ENCODE results near the gene NEDD9.

NEDD9 gene

DNA sequence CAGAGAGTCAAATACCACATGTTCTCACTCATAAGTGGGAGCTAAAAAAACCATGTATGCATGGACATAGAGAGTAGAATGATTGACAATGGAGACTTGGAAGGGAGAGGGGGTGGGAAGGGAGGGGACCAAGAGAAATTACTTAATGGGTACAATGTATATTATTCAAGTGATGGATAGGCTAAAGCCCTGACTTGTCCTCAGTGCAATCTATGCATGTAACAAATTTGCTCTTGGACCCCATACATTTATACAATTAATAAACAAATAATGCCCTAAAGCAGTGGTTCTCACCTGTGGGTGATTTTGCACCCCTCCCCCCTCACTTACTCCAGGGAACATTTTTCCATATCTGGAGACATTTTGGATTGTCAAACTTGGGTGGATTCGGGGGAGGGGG is 33.5 kb upstream of the NEDD9 start:
- TF ChIP-seq SPI1 (IDR thresholded peaks at IDR 0.05; ENCODE audit: borderline replicate concordance, low read depth) (no peak), GABPA (IDR thresholded peaks at IDR 0.05; ENCODE audit: low read depth) (no peak), POLR2AphosphoS5 (IDR thresholded peaks at IDR 0.05; ENCODE audit: low read depth) (no peak)
- TF ChIP-seq, protein P1, sequence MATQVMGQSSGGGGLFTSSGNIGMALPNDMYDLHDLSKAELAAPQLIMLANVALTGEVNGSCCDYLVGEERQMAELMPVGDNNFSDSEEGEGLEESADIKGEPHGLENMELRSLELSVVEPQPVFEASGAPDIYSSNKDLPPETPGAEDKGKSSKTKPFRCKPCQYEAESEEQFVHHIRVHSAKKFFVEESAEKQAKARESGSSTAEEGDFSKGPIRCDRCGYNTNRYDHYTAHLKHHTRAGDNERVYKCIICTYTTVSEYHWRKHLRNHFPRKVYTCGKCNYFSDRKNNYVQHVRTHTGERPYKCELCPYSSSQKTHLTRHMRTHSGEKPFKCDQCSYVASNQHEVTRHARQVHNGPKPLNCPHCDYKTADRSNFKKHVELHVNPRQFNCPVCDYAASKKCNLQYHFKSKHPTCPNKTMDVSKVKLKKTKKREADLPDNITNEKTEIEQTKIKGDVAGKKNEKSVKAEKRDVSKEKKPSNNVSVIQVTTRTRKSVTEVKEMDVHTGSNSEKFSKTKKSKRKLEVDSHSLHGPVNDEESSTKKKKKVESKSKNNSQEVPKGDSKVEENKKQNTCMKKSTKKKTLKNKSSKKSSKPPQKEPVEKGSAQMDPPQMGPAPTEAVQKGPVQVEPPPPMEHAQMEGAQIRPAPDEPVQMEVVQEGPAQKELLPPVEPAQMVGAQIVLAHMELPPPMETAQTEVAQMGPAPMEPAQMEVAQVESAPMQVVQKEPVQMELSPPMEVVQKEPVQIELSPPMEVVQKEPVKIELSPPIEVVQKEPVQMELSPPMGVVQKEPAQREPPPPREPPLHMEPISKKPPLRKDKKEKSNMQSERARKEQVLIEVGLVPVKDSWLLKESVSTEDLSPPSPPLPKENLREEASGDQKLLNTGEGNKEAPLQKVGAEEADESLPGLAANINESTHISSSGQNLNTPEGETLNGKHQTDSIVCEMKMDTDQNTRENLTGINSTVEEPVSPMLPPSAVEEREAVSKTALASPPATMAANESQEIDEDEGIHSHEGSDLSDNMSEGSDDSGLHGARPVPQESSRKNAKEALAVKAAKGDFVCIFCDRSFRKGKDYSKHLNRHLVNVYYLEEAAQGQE (IDR thresholded peaks at IDR 0.05; ENCODE audit: insufficient replicate concordance, low read depth) = no peak
- TF ChIP-seq, protein P2, sequence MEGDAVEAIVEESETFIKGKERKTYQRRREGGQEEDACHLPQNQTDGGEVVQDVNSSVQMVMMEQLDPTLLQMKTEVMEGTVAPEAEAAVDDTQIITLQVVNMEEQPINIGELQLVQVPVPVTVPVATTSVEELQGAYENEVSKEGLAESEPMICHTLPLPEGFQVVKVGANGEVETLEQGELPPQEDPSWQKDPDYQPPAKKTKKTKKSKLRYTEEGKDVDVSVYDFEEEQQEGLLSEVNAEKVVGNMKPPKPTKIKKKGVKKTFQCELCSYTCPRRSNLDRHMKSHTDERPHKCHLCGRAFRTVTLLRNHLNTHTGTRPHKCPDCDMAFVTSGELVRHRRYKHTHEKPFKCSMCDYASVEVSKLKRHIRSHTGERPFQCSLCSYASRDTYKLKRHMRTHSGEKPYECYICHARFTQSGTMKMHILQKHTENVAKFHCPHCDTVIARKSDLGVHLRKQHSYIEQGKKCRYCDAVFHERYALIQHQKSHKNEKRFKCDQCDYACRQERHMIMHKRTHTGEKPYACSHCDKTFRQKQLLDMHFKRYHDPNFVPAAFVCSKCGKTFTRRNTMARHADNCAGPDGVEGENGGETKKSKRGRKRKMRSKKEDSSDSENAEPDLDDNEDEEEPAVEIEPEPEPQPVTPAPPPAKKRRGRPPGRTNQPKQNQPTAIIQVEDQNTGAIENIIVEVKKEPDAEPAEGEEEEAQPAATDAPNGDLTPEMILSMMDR (IDR thresholded peaks at IDR 0.05; ENCODE audit: insufficient read depth, low read length) = no peak
- Histone ChIP-seq H3K27me3 (ENCODE audit: insufficient read depth, poor library complexity, severe bottlenecking) (no peaks in the 10 kb centered on the region), H3K4me3 (replicated peaks; ENCODE audit: insufficient read depth, low read length) (no peak overlapping the region), H3K27ac (replicated peaks) (no peak overlapping the region)
- DNase-seq (ENCODE audit: low read depth in 1 of 2, low spot score in 1 of 2) = no peak

DNA sequence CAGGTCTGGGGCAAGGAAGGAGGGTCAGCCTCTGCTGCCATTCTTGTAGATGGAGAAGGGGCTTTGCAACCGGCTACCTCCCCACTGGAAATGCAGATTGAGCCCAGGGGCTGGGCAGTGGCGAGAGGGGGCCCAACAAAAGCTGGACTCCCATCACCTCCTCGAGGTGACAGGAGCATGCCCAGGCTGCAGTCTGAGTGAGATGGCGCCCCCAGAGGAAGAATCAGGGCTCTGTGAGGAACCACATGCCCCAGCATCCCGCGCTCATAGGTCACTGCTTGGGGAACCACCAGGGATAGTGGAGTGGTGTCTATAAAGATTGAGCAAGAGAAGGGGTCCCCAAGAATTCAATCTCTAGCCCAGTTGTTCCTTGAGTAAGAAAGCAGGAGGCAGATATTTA is 31.6 kb upstream of the NEDD9 start:
- no peak overlapping the region for H3K4me3 ChIP-seq (replicated peaks; ENCODE audit: insufficient read depth, low read length)
- no peak for TF ChIP-seq GABPA (IDR thresholded peaks at IDR 0.05; ENCODE audit: low read depth)
- TF ChIP-seq SPI1 (IDR thresholded peaks at IDR 0.05; ENCODE audit: borderline replicate concordance, low read depth) = no peak
- H3K27ac ChIP-seq (replicated peaks) = no peak overlapping the region
- no peak for DNase-seq (ENCODE audit: low read depth in 1 of 2, low spot score in 1 of 2)
- H3K27me3 ChIP-seq (ENCODE audit: insufficient read depth, poor library complexity, severe bottlenecking) = no peaks in the 10 kb centered on the region

DNA sequence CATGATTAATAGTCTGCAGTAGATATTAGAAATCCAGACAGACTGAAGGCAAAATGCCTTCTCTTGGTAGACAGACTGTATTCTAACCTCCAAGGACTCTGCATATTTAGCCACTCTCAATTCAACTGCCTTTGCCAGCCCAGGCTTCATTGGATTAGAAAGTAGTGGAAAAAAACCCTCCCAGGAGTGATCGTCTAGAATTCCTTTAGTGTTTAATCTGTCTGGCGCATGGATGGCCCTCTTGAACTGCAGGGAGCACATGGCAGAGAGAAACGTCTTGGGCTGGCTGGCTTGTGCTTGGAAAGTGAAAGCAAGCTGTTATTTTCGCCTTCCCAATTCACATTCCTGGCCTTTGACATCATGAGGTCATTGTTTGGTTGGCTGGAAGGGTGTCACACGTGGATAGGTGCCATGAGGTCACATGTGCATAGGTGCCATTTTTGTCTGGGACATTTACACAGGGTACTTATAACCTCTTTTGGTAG is 30.9 kb upstream of the NEDD9 start:
- TF ChIP-seq, protein P1 (IDR thresholded peaks at IDR 0.05; ENCODE audit: insufficient replicate concordance, low read depth) = no peak
- TF ChIP-seq, protein P2 (IDR thresholded peaks at IDR 0.05; ENCODE audit: insufficient read depth, low read length) = no peak
- TF ChIP-seq GABPA (IDR thresholded peaks at IDR 0.05; ENCODE audit: low read depth) = no peak
- TF ChIP-seq POLR2AphosphoS5 (IDR thresholded peaks at IDR 0.05; ENCODE audit: low read depth) = no peak
- no peak for TF ChIP-seq SPI1 (IDR thresholded peaks at IDR 0.05; ENCODE audit: borderline replicate concordance, low read depth)
- Histone ChIP-seq H3K27ac (replicated peaks) (no peak overlapping the region), H3K27me3 (ENCODE audit: insufficient read depth, poor library complexity, severe bottlenecking) (no peaks in the 10 kb centered on the region), H3K4me3 (replicated peaks; ENCODE audit: insufficient read depth, low read length) (no peak overlapping the region)
- no peak for DNase-seq (ENCODE audit: low read depth in 1 of 2, low spot score in 1 of 2)

DNA sequence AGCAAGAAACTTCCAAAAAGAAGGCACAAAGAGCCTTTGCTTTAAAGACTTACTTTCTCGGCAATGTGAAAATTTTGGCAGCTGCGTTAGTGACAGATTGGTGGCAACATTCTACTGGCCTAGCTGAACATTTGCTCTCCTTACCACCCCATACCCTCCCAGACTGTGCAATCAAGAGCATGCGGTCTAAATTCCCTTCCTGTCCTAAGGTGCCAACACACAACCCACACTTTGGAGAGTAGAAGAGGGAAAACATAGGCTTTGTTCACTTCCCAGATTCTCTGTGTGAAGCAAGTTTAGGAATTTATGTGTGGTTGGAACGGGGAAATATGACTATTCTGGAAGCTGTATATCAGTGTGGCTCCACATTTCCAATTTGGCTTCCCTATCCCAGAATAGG is 29.8 kb upstream of the NEDD9 start:
- Histone ChIP-seq H3K4me3 (replicated peaks; ENCODE audit: insufficient read depth, low read length) (no peak overlapping the region), H3K27me3 (ENCODE audit: insufficient read depth, poor library complexity, severe bottlenecking) (no peaks in the 10 kb centered on the region), H3K27ac (replicated peaks) (no peak overlapping the region)
- no peak for DNase-seq (ENCODE audit: low read depth in 1 of 2, low spot score in 1 of 2)
- no peak for TF ChIP-seq SPI1 (IDR thresholded peaks at IDR 0.05; ENCODE audit: borderline replicate concordance, low read depth)
- no peak for TF ChIP-seq POLR2AphosphoS5 (IDR thresholded peaks at IDR 0.05; ENCODE audit: low read depth)
- no peak for TF ChIP-seq GABPA (IDR thresholded peaks at IDR 0.05; ENCODE audit: low read depth)
- TF ChIP-seq, protein P2 (IDR thresholded peaks at IDR 0.05; ENCODE audit: insufficient read depth, low read length) = no peak
- TF ChIP-seq, protein P1 (IDR thresholded peaks at IDR 0.05; ENCODE audit: insufficient replicate concordance, low read depth) = no peak

Data from HL-60 (cell line).